GM19455 (cell line): Measurements from ENCODE around the gene SVOPL.

Experiments used
- ATAC-seq: cut with Tn5 transposase; IDR thresholded peaks from one replicate; pipeline ENCODE4 v1.9.1; 2021; ENCODE audit not compliant: unreplicated experiment

The SVOPL gene

GRCh38 chr7:138610671-138611170 is 90.4 kb downstream of the SVOPL start:
- ATAC-seq = no peak

- ATAC-seq = peak; percentile 71
These were observed 92.9 kb downstream of the SVOPL start for GRCh38 chr7:138608275-138608674.

GRCh38 chr7:138607216-138608126 is 93.7 kb downstream of the SVOPL start:
- no peak for ATAC-seq

- ATAC-seq = no peak
These were observed 94.9 kb downstream of the SVOPL start for GRCh38 chr7:138606236-138606635.

GRCh38 chr7:138603549-138604318 is 97.4 kb downstream of the SVOPL start:
- ATAC-seq = no peak

GRCh38 chr7:138602451-138602850 is 98.7 kb downstream of the SVOPL start:
- no peak for ATAC-seq

GRCh38 chr7:138595454-138595853 is 105.7 kb downstream of the SVOPL start:
- no peak for ATAC-seq

- no peak for ATAC-seq
These were observed 111.0 kb downstream of the SVOPL start for GRCh38 chr7:138590154-138590553.

- ATAC-seq = no peak
These were observed 112.2 kb downstream of the SVOPL start for GRCh38 chr7:138588986-138589385.

- no peak for ATAC-seq
These were observed 113.7 kb downstream of the SVOPL start for GRCh38 chr7:138587485-138587884.

- ATAC-seq = no peak
These were observed 115.7 kb downstream of the SVOPL start for GRCh38 chr7:138585283-138585993.

GRCh38 chr7:138584696-138585095 is 116.5 kb downstream of the SVOPL start:
- ATAC-seq = no peak

- no peak for ATAC-seq
These were observed 116.9 kb downstream of the SVOPL start for GRCh38 chr7:138584283-138584682.

GRCh38 chr7:138581065-138581464 is 120.1 kb downstream of the SVOPL start:
- ATAC-seq = no peak

- ATAC-seq = no peak
These were observed 121.5 kb downstream of the SVOPL start for GRCh38 chr7:138579671-138580070.

GRCh38 chr7:138579136-138579535 is 122.0 kb downstream of the SVOPL start:
- ATAC-seq = no peak

- ATAC-seq = no peak
These were observed 125.2 kb downstream of the SVOPL start for GRCh38 chr7:138575897-138576428.

- ATAC-seq = no peak
These were observed 127.4 kb downstream of the SVOPL start for GRCh38 chr7:138573741-138574140.

GRCh38 chr7:138570715-138571114 is 130.4 kb downstream of the SVOPL start:
- no peak for ATAC-seq

GRCh38 chr7:138569418-138569817 is 131.7 kb downstream of the SVOPL start:
- no peak for ATAC-seq

GRCh38 chr7:138568655-138569054 is 132.5 kb downstream of the SVOPL start:
- no peak for ATAC-seq
